K562 (cell line): ENCODE measurements around the gene IRS1. TPM values are rescaled to one million over a fixed set of nuclear protein-coding genes. Genes with fewer than 3 reads are reported as not detected.

ENCODE experiments used
- CCNT2 ChIP-seq: IDR thresholded peaks from 2 replicates; pipeline ENCODE4 v1.6.1; 2011; ENCODE audit warnings: borderline replicate concordance, low read depth, mild to moderate bottlenecking, moderate library complexity, mixed read lengths, low read length; ENCODE audit not compliant: insufficient read length; ENCODE audit errors: extremely low read depth
- CTCF ChIP-seq, 3 experiments: IDR thresholded peaks in 2 of 3; conservative IDR thresholded peaks in 1 of 3; 2 replicates each; pipeline ENCODE4 v1.5.1; 2011 to 2012; ENCODE audit warnings: low read length in 3 of 3, mild to moderate bottlenecking in 3 of 3, control low read depth in 2 of 3, improper control_type of control experiment in 1 of 3, inconsistent platforms in 1 of 3, low read depth in 1 of 3, mixed read lengths in 1 of 3, moderate library complexity in 1 of 3; ENCODE audit not compliant: insufficient read depth in 2 of 3
- CXXC5 ChIP-seq: fragments of 250-450 bp; sonication (Bioruptor Pico); IDR thresholded peaks from 2 replicates; pipeline ENCODE4 v1.8.0; 2022; ENCODE audit warnings: inconsistent platforms, mild to moderate bottlenecking, moderate library complexity
- E2F6 ChIP-seq, 2 experiments: IDR thresholded peaks; 2 replicates each; pipeline ENCODE4 v1.6.1; 2011; ENCODE audit warnings: borderline replicate concordance in 1 of 2, control low read depth in 1 of 2, low read depth in 1 of 2, low read length in 1 of 2, mild to moderate bottlenecking in 1 of 2, mixed read lengths in 1 of 2, moderate library complexity in 1 of 2; ENCODE audit not compliant: insufficient read depth in 1 of 2, insufficient read length in 1 of 2, poor library complexity in 1 of 2, severe bottlenecking in 1 of 2; ENCODE audit errors: extremely low read depth in 1 of 2
- FIP1L1 ChIP-seq: fragments of 200-400 bp; formaldehyde crosslinking; IDR thresholded peaks from 2 replicates; pipeline ENCODE4 v1.6.1; 2018; ENCODE audit warnings: mild to moderate bottlenecking, low read depth, low read length; ENCODE audit not compliant: poor library complexity, severe bottlenecking
- KDM4B ChIP-seq, 2 experiments: fragments of 450-650 bp in 1 of 2; sonication (generic) in 1 of 2; IDR thresholded peaks; 2 replicates each; pipeline ENCODE4 v1.6.1; 2016 to 2017; ENCODE audit warnings: borderline replicate concordance in 2 of 2, antibody characterized with exemption in 1 of 2, low read depth in 1 of 2, mild to moderate bottlenecking in 1 of 2
- POLR2G ChIP-seq: fragments of 200-400 bp; formaldehyde crosslinking; IDR thresholded peaks from 2 replicates; pipeline ENCODE4 v1.6.1; 2017; ENCODE audit warnings: low read depth, mild to moderate bottlenecking, antibody characterized with exemption, low read length, moderate library complexity
- REST ChIP-seq, 2 experiments: fragments of 450-650 bp; formaldehyde crosslinking in 1 of 2; IDR thresholded peaks; 2 replicates each; pipeline versions ENCODE4 v1.4.0 to v1.6.1; 2014 to 2020; ENCODE audit warnings: mild to moderate bottlenecking in 2 of 2, borderline replicate concordance in 1 of 2, low read depth in 1 of 2
- ZBTB7A ChIP-seq: IDR thresholded peaks from 2 replicates; pipeline ENCODE4 v1.6.1; 2011; ENCODE audit warnings: low read depth, mild to moderate bottlenecking, low read length, moderate library complexity, borderline replicate concordance; ENCODE audit not compliant: control insufficient read depth
- ZNF263 ChIP-seq: sonication (generic); formaldehyde crosslinking; IDR thresholded peaks from 2 replicates; pipeline ENCODE4 v1.8.0; 2022; ENCODE audit warnings: mild to moderate bottlenecking, missing genetic modification reagents, borderline replicate concordance
- polyA plus RNA-seq, 8 experiments: library from polyadenylated mRNA; depleted of rRNA in 4 of 8; stranded (reverse) in 5 of 8; unstranded in 3 of 8; fragments of >200 nt; fragmentation: Nextera tagmentation in 2 of 8; fragmentation: Illumina TruSeq in 1 of 8; extraction: Ambion mirVana in 2 of 8; extraction: Trizol in 1 of 8; gene quantifications; 2 replicates each; pipeline versions ENCODE4 v1.2.1 to v1.2.3, GENCODE V29; 2011 to 2014; ENCODE audit warnings: inconsistent platforms in 1 of 8, missing spikeins in 1 of 8
- total RNA-seq, 7 experiments: library from RNA; depleted of rRNA in 6 of 7; stranded (reverse); fragments of >200 nt in 6 of 7; fragmentation: Illumina TruSeq in 2 of 7; extraction: Trizol in 2 of 7; gene quantifications; 2 replicates each; pipeline versions ENCODE4 v1.2.1 to v1.2.3, GENCODE V29; 2011 to 2021; ENCODE audit warnings: low replicate concordance in 1 of 7

Gene IRS1
- total and polyA plus RNA-seq, 9 of the 15 experiments (the other 6 are each of a cell fraction or from before 2014, with no cell fraction given), result under 0.01 to 0.31 (median 0.08) TPM; not detected in 1

- peak in 2 of 3 experiments; percentile 28 to 68; a peak in 2 of 6 replicates for TF ChIP-seq CTCF (IDR thresholded peaks at IDR 0.05 in 2 of 3, conservative IDR thresholded peaks at IDR 0.05 in 1 of 3; ENCODE audit: insufficient read depth in 2 of 3, low read depth in 1 of 3, low read length in 3 of 3)
- no peak for TF ChIP-seq KDM4B (IDR thresholded peaks at IDR 0.05; ENCODE audit: borderline replicate concordance in 2 of 2, low read depth in 1 of 2)
- TF ChIP-seq FIP1L1, result peak; percentile 28
- TF ChIP-seq ZBTB7A, result peak; percentile 78; the same call in 1 of the 2 replicates
- TF ChIP-seq POLR2G, result peak; percentile 54
- 0 out of 2 replicates have a peak, but pooled peaks have one; percentile 3 for TF ChIP-seq REST (IDR thresholded peaks at IDR 0.05; ENCODE audit: borderline replicate concordance)
- no peak for TF ChIP-seq REST (CRISPR knock-in tag; IDR thresholded peaks at IDR 0.05; ENCODE audit: low read depth)
- 0 out of 2 replicates have a peak, but pooled peaks have one; percentile 11 for TF ChIP-seq ZNF263
- TF ChIP-seq E2F6 (IDR thresholded peaks at IDR 0.05; ENCODE audit: borderline replicate concordance in 1 of 2, extremely low read depth in 1 of 2, insufficient read depth in 1 of 2, insufficient read length in 1 of 2, low read depth in 1 of 2, low read length in 1 of 2, poor library complexity in 1 of 2, severe bottlenecking in 1 of 2), result peak; percentile 22 to 76
- peak; percentile 12 for TF ChIP-seq CCNT2
- peak; percentile 46 for TF ChIP-seq CXXC5 (CRISPR knock-in tag)
Observed at GRCh38 chr2:226799211-226799975, at the start of gene IRS1 (continued).
